Parathyroid adenoma (tissue), 2 donors: ENCODE measurements around the gene CTDSP2.
"Not testable (repeated sequence)": the region's sequence is repeated elsewhere in the genome, so short reads cannot be mapped to it uniquely, and the experiment has no call there.

Experiments used
- H2AFZ ChIP-seq: fragments of 300-600 bp; sonication (generic); one replicate; pipeline ENCODE4 v1.7.0; 2017; ENCODE audit warnings: antibody characterized with exemption, mild to moderate bottlenecking
- H3K27ac ChIP-seq: fragments of 300-600 bp; sonication (generic); one replicate; pipeline ENCODE4 v1.7.0; 2017
- H3K27me3 ChIP-seq: fragments of 300-600 bp; sonication (generic); one replicate; pipeline ENCODE4 v1.7.0; 2017; ENCODE audit warnings: low read length; ENCODE audit not compliant: control insufficient read depth, insufficient read depth
- H3K36me3 ChIP-seq: fragments of 300-600 bp; sonication (generic); one replicate; pipeline ENCODE4 v1.7.0; 2017; ENCODE audit warnings: low read length; ENCODE audit not compliant: control insufficient read depth, insufficient read depth
- H3K4me1 ChIP-seq: fragments of 300-600 bp; sonication (generic); one replicate; pipeline ENCODE4 v1.7.0; 2017; ENCODE audit warnings: control low read depth
- H3K4me2 ChIP-seq: fragments of 300-600 bp; sonication (generic); one replicate; pipeline ENCODE4 v1.7.0; 2017; ENCODE audit warnings: low read length
- H3K4me3 ChIP-seq: fragments of 300-600 bp; sonication (generic); one replicate; pipeline ENCODE4 v1.7.0; 2017; ENCODE audit warnings: low read depth, low read length
- H3K79me2 ChIP-seq: fragments of 300-600 bp; sonication (generic); one replicate; pipeline ENCODE4 v1.7.0; 2017; ENCODE audit warnings: control low read depth
- H3K9ac ChIP-seq: fragments of 300-600 bp; sonication (generic); one replicate; pipeline ENCODE4 v1.7.0; 2017; ENCODE audit warnings: mild to moderate bottlenecking
- H3K9me3 ChIP-seq: fragments of 300-600 bp; sonication (generic); one replicate; pipeline ENCODE4 v1.7.0; 2017; ENCODE audit warnings: low read length; ENCODE audit not compliant: control insufficient read depth
- TF ChIP-seq, protein P1 (sequence below): fragments of 300-600 bp; sonication (generic); IDR thresholded peaks from one replicate; pipeline ENCODE4 v1.7.0; 2017; ENCODE audit warnings: antibody characterized with exemption, mild to moderate bottlenecking
- donor health status: primary hyperparathyroidism.

The CTDSP2 gene

GRCh38 chr12:57885207-57885606 lies 38.7 kb upstream of the CTDSP2 start:
- Histone ChIP-seq H3K27me3 (no peaks in the 10 kb centered on the region), H2AFZ (no peak overlapping the region), H3K36me3 (no peaks in the 10 kb centered on the region), H3K79me2 (no peaks in the 10 kb centered on the region), H3K27ac (no peak overlapping the region), H3K4me1 (peaks cover 6% of the 10 kb centered on the region), H3K4me2 (no peak overlapping the region), H3K4me3 (no peak overlapping the region), H3K9me3 (no peaks in the 10 kb centered on the region), H3K9ac (no peak overlapping the region)
- TF ChIP-seq, protein P1, sequence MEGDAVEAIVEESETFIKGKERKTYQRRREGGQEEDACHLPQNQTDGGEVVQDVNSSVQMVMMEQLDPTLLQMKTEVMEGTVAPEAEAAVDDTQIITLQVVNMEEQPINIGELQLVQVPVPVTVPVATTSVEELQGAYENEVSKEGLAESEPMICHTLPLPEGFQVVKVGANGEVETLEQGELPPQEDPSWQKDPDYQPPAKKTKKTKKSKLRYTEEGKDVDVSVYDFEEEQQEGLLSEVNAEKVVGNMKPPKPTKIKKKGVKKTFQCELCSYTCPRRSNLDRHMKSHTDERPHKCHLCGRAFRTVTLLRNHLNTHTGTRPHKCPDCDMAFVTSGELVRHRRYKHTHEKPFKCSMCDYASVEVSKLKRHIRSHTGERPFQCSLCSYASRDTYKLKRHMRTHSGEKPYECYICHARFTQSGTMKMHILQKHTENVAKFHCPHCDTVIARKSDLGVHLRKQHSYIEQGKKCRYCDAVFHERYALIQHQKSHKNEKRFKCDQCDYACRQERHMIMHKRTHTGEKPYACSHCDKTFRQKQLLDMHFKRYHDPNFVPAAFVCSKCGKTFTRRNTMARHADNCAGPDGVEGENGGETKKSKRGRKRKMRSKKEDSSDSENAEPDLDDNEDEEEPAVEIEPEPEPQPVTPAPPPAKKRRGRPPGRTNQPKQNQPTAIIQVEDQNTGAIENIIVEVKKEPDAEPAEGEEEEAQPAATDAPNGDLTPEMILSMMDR = no peak

- H3K27me3 ChIP-seq = no peaks in the 10 kb centered on the region
- no peak overlapping the region for H3K4me3 ChIP-seq
- H3K9ac ChIP-seq = no peak overlapping the region
- no peak overlapping the region for H3K4me2 ChIP-seq
- H3K4me1 ChIP-seq = peaks cover 6% of the 10 kb centered on the region
- H3K9me3 ChIP-seq = no peaks in the 10 kb centered on the region
- TF ChIP-seq, protein P1 = no peak
- H2AFZ ChIP-seq = no peak overlapping the region
- no peaks in the 10 kb centered on the region for H3K36me3 ChIP-seq
- H3K79me2 ChIP-seq = peaks cover 3% of the 10 kb centered on the region
- no peak overlapping the region for H3K27ac ChIP-seq
Observed at GRCh38 chr12:57883700-57884099, 37.2 kb upstream of the CTDSP2 start.

GRCh38 chr12:57883057-57883456 lies 36.5 kb upstream of the CTDSP2 start:
- no peak overlapping the region for H3K4me2 ChIP-seq
- H3K79me2 ChIP-seq = peaks cover 3% of the 10 kb centered on the region
- H2AFZ ChIP-seq = no peak overlapping the region
- H3K4me1 ChIP-seq = peaks cover 3% of the 10 kb centered on the region
- TF ChIP-seq, protein P1 = no peak
- no peak overlapping the region for H3K27ac ChIP-seq
- no peak overlapping the region for H3K4me3 ChIP-seq
- H3K36me3 ChIP-seq = no peaks in the 10 kb centered on the region
- no peaks in the 10 kb centered on the region for H3K27me3 ChIP-seq
- H3K9me3 ChIP-seq = no peaks in the 10 kb centered on the region
- no peak overlapping the region for H3K9ac ChIP-seq

- TF ChIP-seq, protein P1 = no peak
- Histone ChIP-seq H3K27me3 (no peaks in the 10 kb centered on the region), H3K36me3 (no peaks in the 10 kb centered on the region), H3K27ac (no peak overlapping the region), H3K4me1 (no peaks in the 10 kb centered on the region), H3K9ac (no peak overlapping the region), H3K79me2 (peaks cover 3% of the 10 kb centered on the region), H3K9me3 (no peaks in the 10 kb centered on the region), H3K4me3 (no peak overlapping the region), H3K4me2 (no peak overlapping the region), H2AFZ (no peak overlapping the region)
Observed at GRCh38 chr12:57882575-57882974, 36.0 kb upstream of the CTDSP2 start.

DNA sequence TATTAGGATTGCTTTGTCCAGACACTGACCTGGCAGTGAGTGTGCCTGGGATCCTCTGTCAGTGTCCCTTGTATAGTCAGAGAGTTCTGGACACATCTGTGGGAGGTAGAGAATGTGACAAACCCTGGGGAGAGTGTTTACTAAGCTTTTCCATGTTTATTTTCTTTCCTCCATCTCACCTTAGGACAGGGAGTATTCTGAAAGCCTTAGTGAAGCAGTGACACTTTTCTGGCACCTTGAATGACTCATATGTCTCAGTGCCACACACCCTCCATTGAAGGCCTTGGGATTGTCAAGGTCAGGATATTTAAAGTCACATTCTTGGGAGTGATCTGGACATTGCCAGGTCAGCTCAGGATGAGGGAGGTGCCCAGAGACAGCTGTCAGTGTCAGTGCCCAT lies 34.9 kb upstream of the CTDSP2 start:
- Histone ChIP-seq H2AFZ (no peak overlapping the region), H3K9ac (no peak overlapping the region), H3K27ac (no peak overlapping the region)

DNA sequence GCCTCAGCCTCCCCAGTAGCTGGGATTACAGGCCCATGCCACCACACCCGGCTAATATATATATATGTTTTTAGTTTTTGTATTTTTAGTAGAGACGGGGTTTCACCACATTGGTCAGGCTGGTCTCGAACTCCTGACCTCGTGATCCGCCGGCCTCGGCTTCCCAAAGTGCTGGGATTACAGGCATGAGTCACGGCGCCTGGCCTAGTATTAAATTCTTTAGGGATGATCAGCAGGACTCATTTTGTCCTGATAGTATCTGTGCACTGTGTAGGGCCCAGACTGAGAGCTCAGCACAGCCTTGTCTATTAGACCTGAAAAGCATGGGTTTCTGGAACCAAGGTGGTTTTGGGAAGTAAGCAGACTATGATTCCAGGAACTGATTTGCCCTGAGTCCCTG lies 34.5 kb upstream of the CTDSP2 start:
- H3K36me3 ChIP-seq, H3K9me3 ChIP-seq, H2AFZ ChIP-seq, H3K27ac ChIP-seq, H3K4me1 ChIP-seq, H3K79me2 ChIP-seq, H3K4me3 ChIP-seq, H3K9ac ChIP-seq, H3K27me3 ChIP-seq, H3K4me2 ChIP-seq: not testable (repeated sequence)

More for the DNA sequence above, 34.9 kb upstream of the CTDSP2 start:
- Histone ChIP-seq H3K79me2 (peaks cover 3% of the 10 kb centered on the region), H3K36me3 (no peaks in the 10 kb centered on the region), H3K4me3 (no peak overlapping the region), H3K9me3 (no peaks in the 10 kb centered on the region), H3K27me3 (no peaks in the 10 kb centered on the region), H3K4me2 (no peak overlapping the region), H3K4me1 (no peaks in the 10 kb centered on the region)
- TF ChIP-seq, protein P1 = no peak
